HEK293T (cell line): ENCODE results near the gene RFX1.

Experiments
- ARNT ChIP-seq: fragments of 450-650 bp; IDR thresholded peaks from 2 replicates; pipeline ENCODE4 v1.6.1; 2017; ENCODE audit warnings: mild to moderate bottlenecking
- BHLHE40 ChIP-seq: fragments of 450-650 bp; IDR thresholded peaks from 2 replicates; pipeline ENCODE4 v1.6.1; 2016; ENCODE audit warnings: mild to moderate bottlenecking, moderate library complexity, borderline replicate concordance
- ELF4 ChIP-seq: fragments of 450-650 bp; IDR thresholded peaks from 2 replicates; pipeline ENCODE4 v1.6.1; 2017; ENCODE audit warnings: antibody characterized with exemption
- FOXA1 ChIP-seq: fragments of 450-650 bp; IDR thresholded peaks from 2 replicates; pipeline ENCODE4 v1.6.1; 2016; ENCODE audit warnings: mild to moderate bottlenecking
- FOXM1 ChIP-seq: fragments of 450-650 bp; IDR thresholded peaks from 2 replicates; pipeline ENCODE4 v1.6.1; 2017; ENCODE audit warnings: mild to moderate bottlenecking, borderline replicate concordance
- HDGF ChIP-seq: fragments of 450-650 bp; IDR thresholded peaks from 2 replicates; pipeline ENCODE4 v1.6.1; 2017; ENCODE audit warnings: antibody characterized with exemption, borderline replicate concordance
- LEF1 ChIP-seq: fragments of 450-650 bp; IDR thresholded peaks from 2 replicates; pipeline ENCODE4 v1.6.1; 2017; ENCODE audit warnings: mild to moderate bottlenecking, borderline replicate concordance
- NFRKB ChIP-seq: fragments of 450-650 bp; IDR thresholded peaks from 2 replicates; pipeline ENCODE4 v1.6.1; 2016; ENCODE audit warnings: mild to moderate bottlenecking, moderate library complexity
- SP1 ChIP-seq: fragments of 450-650 bp; IDR thresholded peaks from 2 replicates; pipeline ENCODE4 v1.6.1; 2017
- SUZ12 ChIP-seq: fragments of 450-650 bp; IDR thresholded peaks from 2 replicates; pipeline ENCODE4 v1.6.1; 2016; ENCODE audit warnings: mild to moderate bottlenecking
- TARDBP ChIP-seq: fragments of 450-650 bp; IDR thresholded peaks from 2 replicates; pipeline ENCODE4 v1.6.1; 2016
- ZNF384 ChIP-seq: fragments of 450-650 bp; IDR thresholded peaks from 2 replicates; pipeline ENCODE4 v1.6.1; 2016
- TF ChIP-seq, protein P1 (sequence below): fragments of 450-650 bp; IDR thresholded peaks from 2 replicates; pipeline ENCODE4 v1.6.1; 2016

- no peak for TF ChIP-seq FOXM1
- no peak for TF ChIP-seq FOXA1
- no peak for TF ChIP-seq TARDBP
- TF ChIP-seq NFRKB: no peak
- TF ChIP-seq SUZ12: no peak
- TF ChIP-seq LEF1: no peak
- TF ChIP-seq, protein P1, sequence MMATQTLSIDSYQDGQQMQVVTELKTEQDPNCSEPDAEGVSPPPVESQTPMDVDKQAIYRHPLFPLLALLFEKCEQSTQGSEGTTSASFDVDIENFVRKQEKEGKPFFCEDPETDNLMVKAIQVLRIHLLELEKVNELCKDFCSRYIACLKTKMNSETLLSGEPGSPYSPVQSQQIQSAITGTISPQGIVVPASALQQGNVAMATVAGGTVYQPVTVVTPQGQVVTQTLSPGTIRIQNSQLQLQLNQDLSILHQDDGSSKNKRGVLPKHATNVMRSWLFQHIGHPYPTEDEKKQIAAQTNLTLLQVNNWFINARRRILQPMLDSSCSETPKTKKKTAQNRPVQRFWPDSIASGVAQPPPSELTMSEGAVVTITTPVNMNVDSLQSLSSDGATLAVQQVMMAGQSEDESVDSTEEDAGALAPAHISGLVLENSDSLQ: no peak
- no peak for TF ChIP-seq ARNT
- TF ChIP-seq SP1: no peak
- no peak for TF ChIP-seq HDGF
- TF ChIP-seq ZNF384: no peak
- no peak for TF ChIP-seq BHLHE40
- TF ChIP-seq ELF4: no peak
These were observed 25.1 kb downstream of the RFX1 start for GRCh38 chr19:13981021-13981420.
